Neural progenitor cell (in vitro differentiated cells): ENCODE measurements around the gene ZFAND6.

Experiments
- CTCF ChIP-seq: fragments of 200-600 bp; sonication (generic); IDR thresholded peaks from 2 replicates; pipeline ENCODE4 v1.5.1; 2017; ENCODE audit warnings: antibody characterized with exemption, mild to moderate bottlenecking
- EZH2 ChIP-seq: fragments of 200-600 bp; sonication (generic); IDR thresholded peaks from 2 replicates; pipeline ENCODE4 v1.6.1; 2017; ENCODE audit warnings: antibody characterized with exemption, mild to moderate bottlenecking, moderate library complexity
- EZH2phosphoT487 ChIP-seq: fragments of 200-600 bp; sonication (generic); IDR thresholded peaks from 2 replicates; pipeline ENCODE4 v1.6.1; 2017; ENCODE audit warnings: antibody characterized with exemption

- no peak for TF ChIP-seq CTCF
- no peak for TF ChIP-seq EZH2phosphoT487
- no peak for TF ChIP-seq EZH2
These were observed 2.1 kb downstream of the ZFAND6 start for GRCh38 chr15:80061582-80061981.
